Subcutaneous adipose tissue (tissue), 4 donors: ENCODE measurements around the gene ART3. TPM values are rescaled to one million over a fixed set of nuclear protein-coding genes. Genes with fewer than 3 reads are reported as not detected.

ENCODE experiments used
- total RNA-seq, 4 donors: library from RNA; depleted of rRNA; stranded (reverse); fragments of >200 nt; gene quantifications; one replicate each; pipeline ENCODE4 v1.1.0, GENCODE V29; 2016
- TF ChIP-seq, protein P1 (sequence below): fragments of 450-650 bp; IDR thresholded peaks from one replicate; pipeline ENCODE4 v1.5.1; 2016; ENCODE audit warnings: low read depth, mild to moderate bottlenecking, control low read depth, antibody characterized with exemption, moderate library complexity

ART3 gene
- total RNA-seq, 4 donors from 2014 or later: not detected

DNA sequence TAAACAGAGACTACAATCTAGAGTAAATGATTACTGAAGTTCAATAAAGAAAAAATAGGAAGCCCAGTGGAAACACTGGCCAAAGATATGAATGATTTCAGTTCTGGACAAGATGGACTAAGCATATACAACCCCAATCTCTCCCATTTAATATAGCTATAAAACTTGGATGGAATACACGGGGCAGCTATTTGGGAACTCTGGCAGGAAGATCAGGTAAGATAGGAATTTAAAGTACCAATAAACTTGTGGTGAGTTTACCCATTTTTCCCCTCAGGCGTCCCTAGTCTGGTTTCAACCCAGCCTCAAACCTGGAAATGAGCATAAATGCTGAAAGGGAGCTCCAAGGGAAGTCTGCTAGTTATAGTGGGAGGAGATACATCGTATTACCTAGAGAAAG, 53.2 kb downstream of the ART3 start:
- TF ChIP-seq, protein P1, sequence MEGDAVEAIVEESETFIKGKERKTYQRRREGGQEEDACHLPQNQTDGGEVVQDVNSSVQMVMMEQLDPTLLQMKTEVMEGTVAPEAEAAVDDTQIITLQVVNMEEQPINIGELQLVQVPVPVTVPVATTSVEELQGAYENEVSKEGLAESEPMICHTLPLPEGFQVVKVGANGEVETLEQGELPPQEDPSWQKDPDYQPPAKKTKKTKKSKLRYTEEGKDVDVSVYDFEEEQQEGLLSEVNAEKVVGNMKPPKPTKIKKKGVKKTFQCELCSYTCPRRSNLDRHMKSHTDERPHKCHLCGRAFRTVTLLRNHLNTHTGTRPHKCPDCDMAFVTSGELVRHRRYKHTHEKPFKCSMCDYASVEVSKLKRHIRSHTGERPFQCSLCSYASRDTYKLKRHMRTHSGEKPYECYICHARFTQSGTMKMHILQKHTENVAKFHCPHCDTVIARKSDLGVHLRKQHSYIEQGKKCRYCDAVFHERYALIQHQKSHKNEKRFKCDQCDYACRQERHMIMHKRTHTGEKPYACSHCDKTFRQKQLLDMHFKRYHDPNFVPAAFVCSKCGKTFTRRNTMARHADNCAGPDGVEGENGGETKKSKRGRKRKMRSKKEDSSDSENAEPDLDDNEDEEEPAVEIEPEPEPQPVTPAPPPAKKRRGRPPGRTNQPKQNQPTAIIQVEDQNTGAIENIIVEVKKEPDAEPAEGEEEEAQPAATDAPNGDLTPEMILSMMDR: no peak

DNA sequence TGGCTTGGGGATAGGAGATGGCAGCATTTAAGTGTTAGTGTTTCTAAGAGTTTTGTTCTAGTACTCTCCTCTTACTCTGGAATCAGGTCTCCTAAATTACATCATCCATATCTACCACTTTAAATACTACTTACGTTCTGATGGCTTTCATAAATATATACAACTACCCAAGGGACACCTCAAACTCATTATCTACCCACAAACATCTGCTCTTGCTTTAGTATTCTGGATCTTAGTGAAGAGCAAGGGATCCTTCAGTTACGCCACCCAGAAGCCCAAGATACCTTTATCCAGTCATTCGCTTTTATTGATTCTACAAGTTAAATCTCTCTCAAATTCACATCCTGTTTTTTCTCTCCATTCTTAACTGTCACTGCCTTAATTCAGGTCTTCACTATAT, 66.7 kb downstream of the ART3 start:
- TF ChIP-seq, protein P1: no peak

DNA sequence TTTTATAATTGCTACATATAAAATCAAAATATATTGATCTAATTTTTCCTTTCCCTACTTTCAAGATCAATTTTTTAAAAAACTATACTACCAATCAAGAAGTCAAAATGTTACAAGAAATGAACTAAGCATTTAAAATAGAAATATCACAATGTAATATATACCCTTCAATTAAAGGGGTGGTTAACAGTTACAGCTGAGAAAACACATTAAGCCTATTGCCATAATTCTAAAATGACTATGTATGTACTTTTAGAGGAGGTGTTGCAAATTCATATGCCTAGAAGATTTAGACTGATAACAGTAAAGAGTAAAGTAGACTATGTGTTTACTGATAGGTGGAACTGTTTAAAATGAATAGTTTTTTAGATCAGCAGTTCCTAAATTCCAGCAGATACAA, 70.0 kb downstream of the ART3 start:
- TF ChIP-seq, protein P1: no peak

DNA sequence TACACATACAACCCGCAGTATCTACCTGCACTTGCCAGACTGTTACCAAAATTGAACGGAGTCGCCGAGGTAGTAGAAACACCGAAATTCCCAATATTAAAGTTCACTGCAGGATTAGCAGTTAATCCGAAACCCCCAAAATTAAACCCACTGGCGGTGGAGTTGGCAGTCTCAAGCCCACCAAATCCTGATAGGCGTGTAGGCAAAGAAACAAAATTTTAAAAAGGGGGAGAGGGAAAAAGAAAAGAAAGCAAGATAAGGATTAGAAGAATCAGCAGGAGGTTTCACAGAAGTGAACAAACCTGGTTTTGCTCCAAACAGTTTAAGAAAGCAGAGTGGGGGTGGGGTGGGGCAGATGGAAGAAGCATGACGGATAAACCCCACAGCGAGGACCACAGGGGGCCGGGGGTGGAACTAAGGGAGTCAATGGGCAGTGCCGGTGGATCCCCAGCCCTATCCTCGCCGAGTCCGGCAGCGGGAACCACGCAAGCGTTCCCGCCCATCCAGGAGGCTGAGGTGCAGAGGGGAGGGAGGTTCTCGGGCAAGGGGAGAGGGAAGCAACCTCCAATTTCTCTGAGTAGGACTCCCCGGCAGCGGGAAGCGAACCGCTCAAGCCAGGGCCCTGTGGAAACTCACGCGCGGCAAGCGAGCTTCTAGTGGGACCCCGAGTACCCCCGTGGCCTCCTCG, 73.1 kb downstream of the ART3 start:
- TF ChIP-seq, protein P1: no peak

DNA sequence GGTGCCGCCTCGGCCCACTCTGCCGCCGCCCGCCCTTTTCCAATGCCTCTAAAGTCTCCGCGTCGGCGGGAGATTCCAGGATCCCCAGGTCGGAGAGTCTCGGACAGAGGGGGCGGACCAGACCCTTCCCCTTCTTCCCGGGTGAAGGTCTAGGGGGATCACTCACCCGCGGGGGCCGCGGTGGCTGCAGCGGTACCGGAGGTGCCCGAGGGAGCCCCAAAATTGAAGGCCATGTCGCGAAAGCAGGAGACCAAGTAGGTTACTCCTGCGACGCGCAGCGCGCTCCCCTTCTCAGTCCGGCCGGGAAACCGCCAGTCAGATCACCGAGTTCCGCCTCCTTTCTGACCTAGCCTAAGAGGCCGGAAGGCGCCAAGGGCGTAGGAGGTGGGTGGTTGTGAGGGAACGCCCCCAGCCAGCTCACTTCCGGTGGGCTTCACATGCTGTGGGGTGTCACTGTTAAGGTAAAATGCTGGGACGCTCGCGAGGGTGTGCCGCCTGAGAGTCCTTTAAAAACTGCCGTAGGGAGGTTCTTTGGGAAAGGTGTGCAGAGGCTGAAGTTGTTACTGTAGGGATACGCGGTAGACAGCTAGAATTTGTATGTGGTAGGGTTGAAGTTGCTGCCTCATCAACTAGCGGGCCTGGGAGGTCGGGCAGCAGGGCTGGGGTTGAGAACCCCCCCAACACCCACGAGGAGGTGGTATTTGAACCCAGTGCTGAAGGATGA, 73.8 kb downstream of the ART3 start, which contains the start of gene NUP54:
TSS of gene NUP54 (minus strand) at position 256 of the 724 bp plus-strand sequence. CDS start at position 233, 23 bp downstream.
- TF ChIP-seq, protein P1: no peak

DNA sequence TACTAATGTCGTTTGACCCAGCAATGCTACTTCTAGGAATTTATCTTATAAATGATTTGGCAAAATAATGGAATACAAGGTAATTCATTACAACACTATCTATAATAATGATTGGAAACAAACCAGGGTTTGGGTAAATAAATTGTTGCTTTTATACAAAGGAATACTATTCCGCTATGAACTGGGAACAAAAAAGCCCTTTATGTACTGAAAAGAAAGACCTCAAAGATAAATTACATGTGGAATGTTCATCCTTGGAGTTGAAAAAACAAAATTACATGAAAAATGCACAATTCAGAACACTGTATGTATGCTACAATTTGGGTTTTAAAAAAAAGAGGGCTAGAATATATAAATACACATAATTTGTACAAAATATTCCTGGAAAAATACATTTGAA, 78.8 kb downstream of the ART3 start:
- TF ChIP-seq, protein P1: no peak

DNA sequence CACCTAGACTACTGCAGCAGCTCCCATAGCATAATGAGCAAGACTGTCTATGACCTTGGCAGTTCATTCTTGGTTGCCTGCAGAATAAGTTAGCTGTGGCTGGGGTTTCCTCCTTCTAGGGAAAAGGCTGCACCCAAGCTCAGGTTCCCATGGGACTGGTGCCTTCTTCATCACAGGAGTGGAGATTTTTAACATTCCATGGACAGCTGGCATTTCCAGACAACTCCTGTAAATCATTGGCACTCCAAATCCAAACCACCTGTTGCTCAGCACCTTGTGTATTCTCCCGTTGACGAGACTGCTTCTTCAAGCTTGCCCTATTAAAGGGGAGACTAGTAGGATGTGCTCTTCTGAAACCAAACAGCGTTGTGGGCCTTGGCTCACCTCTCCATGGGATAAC, 81.5 kb downstream of the ART3 start:
- TF ChIP-seq, protein P1: no peak
